Stimulated activated CD4-positive, alpha-beta T cell treated with anti-CD3 and anti-CD28 coated beads, Interleukin-15, amount 100 ng/mL, for 1 hour (primary cell): Measurements from ENCODE around the gene ARL6IP1.
"Not testable (repeated sequence)": the region's sequence is repeated elsewhere in the genome, so short reads cannot be mapped to it uniquely, and the experiment has no call there.

Experiments used
- DNase-seq, 2 donors: peaks; one replicate each; pipeline ENCODE4 v3.0.0-alpha.2; 2020; ENCODE audit warnings: low read depth in 1 of 2, low spot score in 1 of 2

ARL6IP1 gene

GRCh38 chr16:18800293-18800692 lies 1.1 kb downstream of the ARL6IP1 start:
- no peak for DNase-seq

- DNase-seq, result no peak
Measured at GRCh38 chr16:18799500-18799899, 1.8 kb downstream of the ARL6IP1 start.

GRCh38 chr16:18797746-18798145 lies 3.6 kb downstream of the ARL6IP1 start:
- DNase-seq, result no peak

GRCh38 chr16:18796377-18796776 lies 5.0 kb downstream of the ARL6IP1 start:
- no peak for DNase-seq

GRCh38 chr16:18792836-18793433 lies 8.4 kb downstream of the ARL6IP1 start:
- DNase-seq, result no peak

GRCh38 chr16:18789850-18790706 lies 11.3 kb downstream of the ARL6IP1 start, which contains the start of gene RPS15A:
TSS of gene RPS15A (minus strand) at chr16:18790334. CDS start at chr16:18789113, 1,221 bp downstream.
- DNase-seq, result peak; percentile 76 to 79

- DNase-seq, result no peak
Measured at GRCh38 chr16:18789515-18789849, 11.9 kb downstream of the ARL6IP1 start.

- no peak for DNase-seq
Measured at GRCh38 chr16:18788828-18789514, 12.4 kb downstream of the ARL6IP1 start.

- DNase-seq, result no peak
Measured at GRCh38 chr16:18784917-18785623, 16.3 kb downstream of the ARL6IP1 start.

- no peak for DNase-seq
Measured at GRCh38 chr16:18783430-18784341, 17.7 kb downstream of the ARL6IP1 start.

GRCh38 chr16:18782697-18783429 lies 18.5 kb downstream of the ARL6IP1 start:
- no peak for DNase-seq

GRCh38 chr16:18781232-18781631 lies 20.1 kb downstream of the ARL6IP1 start:
- DNase-seq, result not testable (repeated sequence)

- not testable (repeated sequence) for DNase-seq
Measured at GRCh38 chr16:18780460-18781026, 20.8 kb downstream of the ARL6IP1 start.

- not testable (repeated sequence) for DNase-seq
Measured at GRCh38 chr16:18777664-18778063, 23.7 kb downstream of the ARL6IP1 start.

GRCh38 chr16:18776334-18776733 lies 25.0 kb downstream of the ARL6IP1 start:
- DNase-seq, result not testable (repeated sequence)

GRCh38 chr16:18774651-18775050 lies 26.7 kb downstream of the ARL6IP1 start:
- not testable (repeated sequence) for DNase-seq

- DNase-seq, result not testable (repeated sequence)
Measured at GRCh38 chr16:18772171-18772570, 29.2 kb downstream of the ARL6IP1 start.

GRCh38 chr16:18770336-18770962 lies 30.9 kb downstream of the ARL6IP1 start:
- not testable (repeated sequence) for DNase-seq

GRCh38 chr16:18767217-18767616 lies 34.1 kb downstream of the ARL6IP1 start:
- DNase-seq, result not testable (repeated sequence)
